GM19238 (cell line): ENCODE data around the gene ATP8A2.
"Not testable (repeated sequence)": the region's sequence is repeated elsewhere in the genome, so short reads cannot be mapped to it uniquely, and the experiment has no call there.

Experiments
- DNase-seq: peaks from one replicate; pipeline ENCODE4 v3.0.0; 2011; ENCODE audit warnings: low spot score; ENCODE audit not compliant: insufficient read length

ATP8A2 gene

GRCh38 chr13:26061947-26062346 lies 690.2 kb downstream of the ATP8A2 start:
- DNase-seq: no peak

DNA sequence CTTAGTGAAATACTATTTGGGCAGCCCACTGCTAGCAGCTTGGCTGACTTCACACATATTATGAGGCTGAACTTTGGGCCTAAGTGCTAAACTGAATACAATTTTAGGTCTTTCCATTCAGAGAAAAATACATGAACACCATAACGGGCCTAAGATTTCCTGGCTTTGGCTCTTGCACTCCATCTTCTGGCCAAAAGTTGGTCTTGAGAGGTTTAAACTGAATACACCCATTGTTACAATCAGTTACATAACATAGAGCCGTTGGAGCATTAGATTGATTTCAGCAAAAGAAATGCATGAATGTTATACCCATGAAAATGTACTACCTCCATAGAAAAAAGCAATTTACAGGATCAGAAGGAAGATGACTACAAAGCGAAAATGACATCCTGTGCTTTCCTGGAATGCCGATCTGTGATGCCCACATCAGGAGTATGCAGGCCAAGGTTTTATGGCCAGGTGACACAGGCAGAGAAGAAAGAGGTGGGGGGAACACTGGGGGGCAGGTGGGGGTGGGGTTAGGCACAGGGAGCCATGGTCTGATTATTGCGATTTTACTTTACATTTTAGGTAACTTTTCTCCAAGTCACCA lies 691.2 kb downstream of the ATP8A2 start:
- DNase-seq: no peak

DNA sequence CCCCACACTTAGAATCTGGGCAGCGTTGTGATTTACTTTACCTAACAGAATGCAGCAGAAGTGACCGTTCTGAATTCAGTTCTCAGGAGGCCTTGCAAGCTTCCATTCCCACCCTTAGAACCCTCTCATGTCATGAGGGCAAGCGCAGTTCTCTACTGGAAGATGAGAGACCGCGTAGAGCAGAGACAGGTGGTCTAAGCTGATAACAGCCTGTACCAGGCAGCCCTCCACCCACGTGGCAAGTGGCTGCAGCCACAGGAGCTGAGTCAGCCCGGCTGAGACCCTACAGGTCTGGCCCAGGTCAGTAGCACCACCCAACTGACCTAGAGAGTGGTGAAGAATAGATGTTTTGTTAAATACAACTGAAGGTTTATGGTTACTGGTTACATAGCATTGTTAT lies 694.7 kb downstream of the ATP8A2 start:
- DNase-seq: not testable (repeated sequence)

- no peak for DNase-seq
Observed at GRCh38 chr13:26067601-26068000, 695.8 kb downstream of the ATP8A2 start.

DNA sequence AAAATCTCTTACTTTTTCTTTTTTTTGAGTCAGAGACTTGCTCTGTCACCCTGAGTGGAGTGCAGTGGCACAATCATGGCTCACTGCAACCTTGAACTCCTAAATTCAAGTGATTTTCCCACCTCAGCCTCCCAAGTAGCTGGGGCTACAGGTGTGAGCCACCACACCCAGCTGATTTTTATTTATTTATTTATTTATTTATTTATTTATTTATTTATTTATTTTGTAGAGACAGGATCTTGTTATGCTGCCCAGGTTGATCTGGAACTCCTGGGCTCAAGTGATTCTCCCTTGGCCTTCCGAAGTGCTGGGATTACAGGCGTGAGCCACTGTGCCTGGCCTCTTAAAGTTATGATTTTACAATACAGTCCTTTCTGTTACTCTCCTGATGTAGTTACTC lies 696.6 kb downstream of the ATP8A2 start:
- DNase-seq: not testable (repeated sequence)

DNA sequence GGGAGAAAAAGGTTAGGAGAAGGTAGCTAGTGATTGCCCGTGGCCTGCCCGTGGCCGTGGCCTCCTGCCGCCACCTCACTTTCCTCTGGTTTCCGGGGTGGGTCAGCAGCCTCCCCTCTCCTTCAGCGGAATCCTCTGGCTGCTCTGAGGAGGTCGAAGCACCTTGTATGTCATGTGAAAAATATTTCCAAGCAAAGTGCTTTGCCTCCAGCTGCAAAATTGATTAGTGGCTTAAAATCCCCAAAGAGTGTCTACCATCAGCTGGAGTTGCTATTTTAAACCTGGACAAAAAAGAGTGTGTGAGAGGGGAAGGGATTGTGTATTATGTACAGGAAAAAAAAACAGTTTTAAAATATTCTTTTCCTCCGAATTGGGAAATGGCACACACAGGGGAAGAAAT lies 697.9 kb downstream of the ATP8A2 start:
- not testable (repeated sequence) for DNase-seq

GRCh38 chr13:26071691-26072090 lies 699.9 kb downstream of the ATP8A2 start:
- no peak for DNase-seq

DNA sequence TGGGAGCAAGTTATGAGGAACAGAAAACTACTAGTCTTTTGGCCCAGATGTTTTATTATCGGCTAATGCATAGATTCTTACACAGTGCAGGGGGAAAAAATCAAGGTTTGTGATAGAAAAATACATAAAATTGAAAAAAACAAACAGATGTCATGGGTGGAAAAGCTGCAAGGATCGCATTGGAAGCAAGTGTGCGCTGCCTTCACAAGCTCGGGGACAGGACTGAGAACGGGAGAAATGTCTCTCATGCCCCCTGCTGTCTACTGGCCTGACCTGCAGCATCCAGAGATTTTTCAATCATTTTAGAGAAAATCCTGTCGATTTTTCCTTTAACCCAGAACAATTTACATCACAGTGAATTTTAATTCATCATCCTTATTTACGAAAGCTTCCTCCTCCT lies 700.6 kb downstream of the ATP8A2 start:
- not testable (repeated sequence) for DNase-seq

GRCh38 chr13:26074706-26075105 lies 702.9 kb downstream of the ATP8A2 start:
- DNase-seq: no peak
